ENCODE measurements around the gene PDE4D. TPM values are rescaled to one million over a fixed set of nuclear protein-coding genes. Genes with fewer than 3 reads are reported as not detected.
A peak's percentile ranks its signal among the peaks of the same experiment; 100 is the strongest.

The PDE4D gene
- total RNA-seq, 1 experiment from 2014 or later: 2.4 TPM

DNA sequence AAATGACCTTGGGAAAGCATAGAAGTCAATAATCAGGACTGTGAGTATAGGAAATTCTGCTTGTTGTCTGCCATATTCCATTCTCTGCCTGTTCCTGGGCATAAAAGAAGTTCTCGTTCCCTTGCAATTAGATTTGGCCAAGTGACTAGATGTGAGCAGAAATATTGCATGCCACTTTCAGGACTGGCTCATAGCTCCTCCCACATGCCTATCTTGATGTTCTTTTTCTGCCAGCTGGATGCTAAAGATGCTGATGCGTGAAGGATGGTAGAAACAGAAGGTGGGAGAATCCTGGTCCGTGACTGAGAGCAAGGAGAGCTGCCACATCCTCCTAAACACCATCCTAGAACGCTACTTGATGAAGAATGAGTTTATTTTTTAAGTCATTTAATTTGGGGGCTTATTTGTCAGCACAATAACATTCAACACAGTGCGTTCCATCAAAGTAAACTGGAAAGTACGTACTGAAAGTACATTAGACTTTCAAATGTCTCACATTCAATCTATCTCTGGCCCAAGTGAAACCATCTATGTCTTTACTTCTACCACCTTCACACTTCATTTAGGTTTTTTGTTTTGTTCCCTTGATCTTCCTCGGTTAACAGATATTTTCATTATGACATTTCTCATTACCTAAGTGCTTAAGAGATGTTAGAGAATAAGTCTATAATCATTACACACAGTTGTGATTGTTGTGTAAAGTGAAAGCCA lies 662.1 kb downstream of the PDE4D start:
- Histone ChIP-seq H3K4me1 (ENCODE audit: control insufficient read depth, insufficient read depth, low read length) (no peaks in the 10 kb centered on the region), H3K4me3 (ENCODE audit: low read depth in 2 of 2, low read length in 2 of 2) (no peak overlapping the region), H3K27ac (ENCODE audit: low read length) (no peak overlapping the region), H3K36me3 (ENCODE audit: control insufficient read depth, insufficient read depth, low read length) (no peaks in the 10 kb centered on the region), H3K9me3 (ENCODE audit: control insufficient read depth, insufficient read depth, low read depth, low read length) (no peaks in the 10 kb centered on the region), H3K27me3 (ENCODE audit: control insufficient read depth, insufficient read depth, low read length) (no peaks in the 10 kb centered on the region)
- no TSS peak for BruUV-seq (replicated peaks)
- ChIA-PET CTCF (no interaction called here), POLR2A (no interaction called here)
- intact Hi-C loops (cut with micrococcal nuclease; ENCODE audit: unreplicated experiment): no loop called here
- in situ Hi-C loops (cut with HindIII; ENCODE audit: low pct_unique_long_range_greater_than_20kb, low sequenced_read_pairs): no loop called here
- no peak for TF ChIP-seq POLR2AphosphoS5 (IDR thresholded peaks at IDR 0.05; ENCODE audit: low read depth, low read length)
- TF ChIP-seq, protein P1, sequence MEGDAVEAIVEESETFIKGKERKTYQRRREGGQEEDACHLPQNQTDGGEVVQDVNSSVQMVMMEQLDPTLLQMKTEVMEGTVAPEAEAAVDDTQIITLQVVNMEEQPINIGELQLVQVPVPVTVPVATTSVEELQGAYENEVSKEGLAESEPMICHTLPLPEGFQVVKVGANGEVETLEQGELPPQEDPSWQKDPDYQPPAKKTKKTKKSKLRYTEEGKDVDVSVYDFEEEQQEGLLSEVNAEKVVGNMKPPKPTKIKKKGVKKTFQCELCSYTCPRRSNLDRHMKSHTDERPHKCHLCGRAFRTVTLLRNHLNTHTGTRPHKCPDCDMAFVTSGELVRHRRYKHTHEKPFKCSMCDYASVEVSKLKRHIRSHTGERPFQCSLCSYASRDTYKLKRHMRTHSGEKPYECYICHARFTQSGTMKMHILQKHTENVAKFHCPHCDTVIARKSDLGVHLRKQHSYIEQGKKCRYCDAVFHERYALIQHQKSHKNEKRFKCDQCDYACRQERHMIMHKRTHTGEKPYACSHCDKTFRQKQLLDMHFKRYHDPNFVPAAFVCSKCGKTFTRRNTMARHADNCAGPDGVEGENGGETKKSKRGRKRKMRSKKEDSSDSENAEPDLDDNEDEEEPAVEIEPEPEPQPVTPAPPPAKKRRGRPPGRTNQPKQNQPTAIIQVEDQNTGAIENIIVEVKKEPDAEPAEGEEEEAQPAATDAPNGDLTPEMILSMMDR (IDR thresholded peaks at IDR 0.05): no peak
- TF ChIP-seq, protein P2, sequence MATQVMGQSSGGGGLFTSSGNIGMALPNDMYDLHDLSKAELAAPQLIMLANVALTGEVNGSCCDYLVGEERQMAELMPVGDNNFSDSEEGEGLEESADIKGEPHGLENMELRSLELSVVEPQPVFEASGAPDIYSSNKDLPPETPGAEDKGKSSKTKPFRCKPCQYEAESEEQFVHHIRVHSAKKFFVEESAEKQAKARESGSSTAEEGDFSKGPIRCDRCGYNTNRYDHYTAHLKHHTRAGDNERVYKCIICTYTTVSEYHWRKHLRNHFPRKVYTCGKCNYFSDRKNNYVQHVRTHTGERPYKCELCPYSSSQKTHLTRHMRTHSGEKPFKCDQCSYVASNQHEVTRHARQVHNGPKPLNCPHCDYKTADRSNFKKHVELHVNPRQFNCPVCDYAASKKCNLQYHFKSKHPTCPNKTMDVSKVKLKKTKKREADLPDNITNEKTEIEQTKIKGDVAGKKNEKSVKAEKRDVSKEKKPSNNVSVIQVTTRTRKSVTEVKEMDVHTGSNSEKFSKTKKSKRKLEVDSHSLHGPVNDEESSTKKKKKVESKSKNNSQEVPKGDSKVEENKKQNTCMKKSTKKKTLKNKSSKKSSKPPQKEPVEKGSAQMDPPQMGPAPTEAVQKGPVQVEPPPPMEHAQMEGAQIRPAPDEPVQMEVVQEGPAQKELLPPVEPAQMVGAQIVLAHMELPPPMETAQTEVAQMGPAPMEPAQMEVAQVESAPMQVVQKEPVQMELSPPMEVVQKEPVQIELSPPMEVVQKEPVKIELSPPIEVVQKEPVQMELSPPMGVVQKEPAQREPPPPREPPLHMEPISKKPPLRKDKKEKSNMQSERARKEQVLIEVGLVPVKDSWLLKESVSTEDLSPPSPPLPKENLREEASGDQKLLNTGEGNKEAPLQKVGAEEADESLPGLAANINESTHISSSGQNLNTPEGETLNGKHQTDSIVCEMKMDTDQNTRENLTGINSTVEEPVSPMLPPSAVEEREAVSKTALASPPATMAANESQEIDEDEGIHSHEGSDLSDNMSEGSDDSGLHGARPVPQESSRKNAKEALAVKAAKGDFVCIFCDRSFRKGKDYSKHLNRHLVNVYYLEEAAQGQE (IDR thresholded peaks at IDR 0.05; ENCODE audit: insufficient read depth in 1 of 2, low read depth in 2 of 2, low read length in 1 of 2): no peak
- TF ChIP-seq TCF7L2 (IDR thresholded peaks at IDR 0.05; ENCODE audit: low read depth, low read length): no peak
- no peak for TF ChIP-seq SIN3A (IDR thresholded peaks at IDR 0.05; ENCODE audit: borderline replicate concordance, insufficient read depth, low read depth, low read length)
- ATAC-seq: no peak
- no peak for DNase-seq (ENCODE audit: low read depth, low spot score)

- POLR2A ChIA-PET: no interaction called here
- BruUV-seq (replicated peaks): no TSS peak
- intact Hi-C loops (cut with micrococcal nuclease; ENCODE audit: unreplicated experiment) (no loop called here), in situ Hi-C loops (cut with HindIII; ENCODE audit: low pct_unique_long_range_greater_than_20kb, low sequenced_read_pairs) (no loop called here)
- TF ChIP-seq TCF7L2 (IDR thresholded peaks at IDR 0.05; ENCODE audit: low read depth, low read length): peak; percentile 65
- no peak for TF ChIP-seq SIN3A (IDR thresholded peaks at IDR 0.05; ENCODE audit: borderline replicate concordance, insufficient read depth, low read depth, low read length)
- no peaks in the 10 kb centered on the region for H3K27me3 ChIP-seq (ENCODE audit: control insufficient read depth, insufficient read depth, low read length)
- ATAC-seq (no peak), DNase-seq (ENCODE audit: low read depth, low spot score) (no peak)
- no peak overlapping the region for H3K27ac ChIP-seq (ENCODE audit: low read length)
- H3K4me3 ChIP-seq (ENCODE audit: low read depth in 2 of 2, low read length in 2 of 2): no peak overlapping the region
- H3K9me3 ChIP-seq (ENCODE audit: control insufficient read depth, insufficient read depth, low read depth, low read length): no peaks in the 10 kb centered on the region
- no peaks in the 10 kb centered on the region for H3K36me3 ChIP-seq (ENCODE audit: control insufficient read depth, insufficient read depth, low read length)
- CTCF ChIA-PET: no interaction called here
- no peaks in the 10 kb centered on the region for H3K4me1 ChIP-seq (ENCODE audit: control insufficient read depth, insufficient read depth, low read length)
Measured at GRCh38 chr5:59222687-59223511, 670.6 kb downstream of the PDE4D start.

GRCh38 chr5:59221769-59222168 lies 671.8 kb downstream of the PDE4D start:
- Histone ChIP-seq H3K4me3 (ENCODE audit: low read depth in 2 of 2, low read length in 2 of 2) (no peak overlapping the region), H3K27ac (ENCODE audit: low read length) (no peak overlapping the region), H3K4me1 (ENCODE audit: control insufficient read depth, insufficient read depth, low read length) (no peaks in the 10 kb centered on the region), H3K9me3 (ENCODE audit: control insufficient read depth, insufficient read depth, low read depth, low read length) (no peaks in the 10 kb centered on the region), H3K36me3 (ENCODE audit: control insufficient read depth, insufficient read depth, low read length) (no peaks in the 10 kb centered on the region), H3K27me3 (ENCODE audit: control insufficient read depth, insufficient read depth, low read length) (no peaks in the 10 kb centered on the region)
- DNase-seq (ENCODE audit: low read depth, low spot score): no peak
- TF ChIP-seq, protein P1 (IDR thresholded peaks at IDR 0.05): 0 out of 2 replicates have a peak, but pooled peaks have one; percentile 9
- TF ChIP-seq POLR2AphosphoS5 (IDR thresholded peaks at IDR 0.05; ENCODE audit: low read depth, low read length): no peak
- POLR2A ChIA-PET: no interaction called here
- CTCF ChIA-PET: no interaction called here
- no TSS peak for BruUV-seq (replicated peaks)
- in situ Hi-C loops (cut with HindIII; ENCODE audit: low pct_unique_long_range_greater_than_20kb, low sequenced_read_pairs) (no loop called here), intact Hi-C loops (cut with micrococcal nuclease; ENCODE audit: unreplicated experiment) (no loop called here)
- no peak for ATAC-seq
